Fibroblast of villous mesenchyme (primary cell): Measurements from ENCODE around the gene ADAMTSL1. TPM values are rescaled to one million over a fixed set of nuclear protein-coding genes. Genes with fewer than 3 reads are reported as not detected.

Experiments used
- DNase-seq: peaks from one replicate; pipeline ENCODE4 v3.0.0-alpha.2; 2010; ENCODE audit warnings: low read depth
- H3K4me3 ChIP-seq: 2 replicates; pipeline ENCODE4 v1.5.1; 2011; ENCODE audit warnings: low read depth, mild to moderate bottlenecking, low read length
- CTCF ChIP-seq: IDR thresholded peaks from 2 replicates; pipeline ENCODE4 v1.5.1; 2012; ENCODE audit warnings: low read depth, mild to moderate bottlenecking, low read length; ENCODE audit not compliant: insufficient read depth
- total RNA-seq: library from RNA; depleted of rRNA; stranded (reverse); fragments of >200 nt; gene quantifications from 2 replicates; pipeline ENCODE4 v1.2.3, GENCODE V29; 2012

The ADAMTSL1 gene
- total RNA-seq, 1 donor = 3.0 TPM

- H3K4me3 ChIP-seq = no peak overlapping the region
- DNase-seq = peak; percentile 77
- no peak for TF ChIP-seq CTCF
These were observed 69.6 kb downstream of the ADAMTSL1 start for GRCh38 chr9:18543406-18544192.

- TF ChIP-seq CTCF = no peak
- no peak for DNase-seq
These were observed 70.5 kb downstream of the ADAMTSL1 start for GRCh38 chr9:18544456-18544855.

GRCh38 chr9:18545636-18546360, 71.8 kb downstream of the ADAMTSL1 start:
- no peak for TF ChIP-seq CTCF
- DNase-seq = peak; percentile 35
- H3K4me3 ChIP-seq = no peak overlapping the region

More at GRCh38 chr9:18544456-18544855, 70.5 kb downstream of the ADAMTSL1 start:
- no peak overlapping the region for H3K4me3 ChIP-seq

- DNase-seq = no peak
- no peak overlapping the region for H3K4me3 ChIP-seq
- TF ChIP-seq CTCF = no peak
These were observed 74.5 kb downstream of the ADAMTSL1 start for GRCh38 chr9:18548456-18548855.

- DNase-seq = no peak
- H3K4me3 ChIP-seq = no peak overlapping the region
- no peak for TF ChIP-seq CTCF
These were observed 75.8 kb downstream of the ADAMTSL1 start for GRCh38 chr9:18549772-18550171.

- TF ChIP-seq CTCF = no peak
- no peak for DNase-seq
- H3K4me3 ChIP-seq = no peak overlapping the region
These were observed 76.3 kb downstream of the ADAMTSL1 start for GRCh38 chr9:18550286-18550685.
